ENCODE results near the gene NPSR1.
"Not testable (repeated sequence)": the region's sequence is repeated elsewhere in the genome, so short reads cannot be mapped to it uniquely, and the experiment has no call there.

Gene NPSR1

DNA sequence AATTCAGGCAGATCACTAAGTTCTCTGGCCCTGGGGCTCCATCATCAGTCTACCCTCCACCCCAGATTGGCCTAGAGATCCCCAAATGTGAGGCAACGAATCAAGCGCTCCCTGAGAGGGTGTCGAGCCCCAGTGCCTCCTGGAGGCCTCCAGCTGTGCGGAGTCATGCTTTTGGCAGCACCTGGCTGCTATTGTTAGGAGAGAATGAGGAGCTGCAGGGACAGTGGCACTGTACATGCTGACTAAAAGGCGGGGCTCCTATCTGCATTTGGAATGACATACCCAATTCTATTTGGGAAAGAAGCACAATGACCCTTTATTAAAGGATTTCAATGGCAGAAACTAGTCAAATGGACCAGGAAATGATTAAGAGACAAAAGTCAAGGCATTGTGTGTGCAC, 217.5 kb downstream of the NPSR1 start:
- no peak for DNase-seq (ENCODE audit: low read depth)

DNA sequence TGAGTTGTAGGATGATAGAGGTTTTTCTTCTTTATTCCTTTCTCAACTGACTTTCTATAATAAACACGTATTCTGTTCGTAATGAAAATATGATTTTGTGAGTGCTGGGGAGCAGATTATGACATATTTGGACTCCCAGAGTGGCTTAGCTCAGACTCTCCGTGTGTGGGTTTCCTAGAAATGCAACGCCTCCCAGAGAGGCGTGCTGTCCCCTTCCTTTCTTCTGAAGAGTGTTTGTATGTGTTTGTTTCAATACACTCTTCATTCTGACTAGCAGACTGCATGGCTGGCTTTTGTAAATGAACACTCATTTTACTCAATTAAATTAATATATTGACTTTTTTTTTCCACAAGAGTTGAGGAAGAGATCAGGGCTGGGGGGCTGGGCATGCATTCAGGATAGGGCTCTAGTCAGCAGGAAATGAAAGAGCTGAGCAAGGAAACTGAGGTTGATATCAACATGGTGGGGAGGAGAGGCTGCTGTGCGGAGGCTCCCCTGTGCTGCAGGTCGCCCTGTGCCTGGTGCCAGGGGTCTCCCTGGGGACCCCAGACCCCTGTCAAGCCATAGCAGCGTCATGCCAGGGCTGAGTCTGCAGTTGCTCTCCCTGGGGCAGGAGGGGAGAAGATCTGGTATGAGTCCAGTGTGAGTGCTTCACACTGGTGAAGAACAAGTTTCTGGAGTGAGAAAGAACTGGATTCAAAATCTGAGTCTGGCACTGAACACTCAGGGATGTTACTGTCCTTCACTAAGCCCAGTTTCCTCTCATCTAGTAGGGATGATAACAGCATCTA, 221.1 kb downstream of the NPSR1 start:
- DNase-seq (ENCODE audit: low read depth), result not testable (repeated sequence)

DNA sequence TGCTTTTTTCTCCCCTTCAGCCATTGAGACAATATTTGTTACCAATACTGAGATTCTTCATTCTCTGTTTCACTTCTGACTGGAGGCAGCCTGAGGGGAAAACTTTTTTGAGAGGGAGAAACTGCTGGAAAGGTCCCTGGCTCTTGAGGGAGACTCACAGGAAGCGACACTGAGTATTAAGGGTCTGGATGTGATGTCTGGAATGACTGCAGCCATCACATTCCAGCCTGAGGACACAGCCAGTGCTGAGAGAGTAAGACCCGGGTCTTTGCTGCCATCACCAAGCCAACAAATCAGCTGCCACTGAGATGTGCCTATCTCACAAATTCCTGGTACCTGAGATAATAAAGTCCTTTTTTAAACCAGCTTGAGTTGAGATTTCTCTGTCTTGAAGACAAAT, 221.9 kb downstream of the NPSR1 start:
- DNase-seq (ENCODE audit: low read depth), result no peak

DNA sequence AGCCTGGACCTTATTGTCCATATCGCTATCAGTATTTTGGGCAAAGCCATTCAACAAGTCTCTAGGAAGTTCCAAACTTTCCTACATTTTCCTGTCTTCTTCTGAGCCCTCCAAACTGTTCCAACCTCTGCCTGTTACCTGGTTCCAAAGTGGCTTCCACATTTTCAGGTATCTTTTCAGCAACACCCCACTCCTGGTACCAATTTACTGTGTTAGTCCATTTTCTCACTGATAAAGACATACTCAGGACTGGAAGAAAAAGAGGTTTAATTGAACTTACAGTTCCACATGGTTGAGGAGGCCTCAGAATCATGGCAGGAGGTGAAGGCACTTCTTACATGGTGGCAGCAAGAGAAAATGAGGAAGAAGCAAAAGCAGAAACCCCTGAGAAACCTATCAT, 225.8 kb downstream of the NPSR1 start:
- DNase-seq (ENCODE audit: low read depth), result not testable (repeated sequence)

DNA sequence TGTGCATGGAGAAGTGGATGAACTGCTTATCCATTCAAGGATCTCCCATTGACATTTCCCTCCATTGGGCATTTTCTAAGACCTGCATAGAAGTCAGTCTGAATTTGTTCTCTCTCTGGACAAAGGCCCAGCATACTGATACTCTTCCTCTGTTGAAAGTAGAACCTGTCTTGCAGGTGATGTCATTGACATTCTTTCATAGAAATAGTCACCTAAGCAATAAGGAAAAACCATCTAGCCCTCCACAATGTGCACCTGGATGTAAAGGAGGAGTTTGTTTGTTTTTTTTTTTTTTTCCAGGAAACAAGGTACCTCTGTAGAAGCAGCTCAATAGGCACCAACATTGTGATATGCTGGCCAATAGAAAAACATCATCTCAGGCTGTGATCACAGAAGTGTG, 228.8 kb downstream of the NPSR1 start:
- no peak for DNase-seq (ENCODE audit: low read depth)

DNA sequence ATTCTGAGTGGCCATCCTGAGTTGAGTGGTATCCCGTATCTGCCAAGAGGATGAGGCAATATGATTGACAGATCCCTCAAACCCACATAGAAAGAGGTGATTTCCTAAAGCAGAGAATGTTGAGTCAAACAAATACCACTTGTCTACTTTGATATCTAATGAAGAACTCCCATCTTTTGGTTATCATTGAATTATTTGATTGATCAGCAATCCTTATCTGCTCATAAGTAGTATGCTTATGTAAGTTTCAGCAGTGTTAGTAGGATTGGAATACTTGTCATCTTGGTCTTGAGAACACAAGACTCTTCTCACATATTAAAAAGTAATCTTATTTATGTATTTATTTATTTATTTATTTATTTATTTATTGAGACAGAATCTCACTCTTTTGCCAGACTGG, 231.9 kb downstream of the NPSR1 start:
- DNase-seq (ENCODE audit: low read depth), result no peak

DNA sequence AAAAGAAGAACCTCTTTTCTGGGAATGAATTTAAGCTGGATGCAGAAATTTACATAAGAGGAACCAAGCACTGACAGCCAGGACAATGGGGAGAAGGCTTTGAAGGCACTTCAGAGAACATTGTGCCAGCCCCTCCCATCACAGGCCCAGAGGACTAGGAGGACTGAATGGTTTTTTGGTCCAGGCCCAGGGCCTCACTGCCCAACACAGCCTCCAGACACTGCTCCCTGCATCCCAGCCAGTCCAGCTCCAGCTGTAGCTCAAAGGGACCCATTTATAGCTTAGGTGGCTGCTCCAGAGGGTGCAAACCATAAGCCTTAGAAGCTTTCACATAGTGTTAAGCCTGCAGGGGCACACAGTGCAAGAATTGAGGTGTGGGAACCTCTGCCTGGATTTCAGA, 237.2 kb downstream of the NPSR1 start:
- no peak for DNase-seq (ENCODE audit: low read depth)
